GM19452 (cell line): ENCODE measurements around the gene SPOCK1.

ENCODE experiments used
- ATAC-seq: cut with Tn5 transposase; IDR thresholded peaks from one replicate; pipeline ENCODE4 v1.9.1; 2021; ENCODE audit not compliant: unreplicated experiment

SPOCK1 gene

GRCh38 chr5:137040641-137041340 is 458.3 kb downstream of the SPOCK1 start:
- no peak for ATAC-seq

- no peak for ATAC-seq
These were observed 459.1 kb downstream of the SPOCK1 start for GRCh38 chr5:137040024-137040423.

- no peak for ATAC-seq
These were observed 461.3 kb downstream of the SPOCK1 start for GRCh38 chr5:137037848-137038247.

GRCh38 chr5:137036640-137037039 is 462.5 kb downstream of the SPOCK1 start:
- ATAC-seq = no peak

- no peak for ATAC-seq
These were observed 463.6 kb downstream of the SPOCK1 start for GRCh38 chr5:137035480-137035878.

GRCh38 chr5:137034764-137035479 is 464.2 kb downstream of the SPOCK1 start:
- no peak for ATAC-seq

GRCh38 chr5:137034213-137034612 is 464.9 kb downstream of the SPOCK1 start:
- ATAC-seq = no peak

- ATAC-seq = no peak
These were observed 466.2 kb downstream of the SPOCK1 start for GRCh38 chr5:137032929-137033328.

GRCh38 chr5:137027758-137028157 is 471.4 kb downstream of the SPOCK1 start:
- no peak for ATAC-seq

- ATAC-seq = no peak
These were observed 472.8 kb downstream of the SPOCK1 start for GRCh38 chr5:137026296-137026695.

- no peak for ATAC-seq
These were observed 475.1 kb downstream of the SPOCK1 start for GRCh38 chr5:137024044-137024443.

- ATAC-seq = no peak
These were observed 475.8 kb downstream of the SPOCK1 start for GRCh38 chr5:137023371-137023770.

- ATAC-seq = no peak
These were observed 476.4 kb downstream of the SPOCK1 start for GRCh38 chr5:137022725-137023124.

GRCh38 chr5:137022043-137022442 is 477.1 kb downstream of the SPOCK1 start:
- no peak for ATAC-seq

GRCh38 chr5:137019229-137019628 is 479.9 kb downstream of the SPOCK1 start:
- ATAC-seq = no peak

GRCh38 chr5:137016783-137017324 is 482.3 kb downstream of the SPOCK1 start:
- ATAC-seq = no peak

GRCh38 chr5:137015540-137016116 is 483.5 kb downstream of the SPOCK1 start:
- ATAC-seq = no peak

GRCh38 chr5:137014731-137015130 is 484.4 kb downstream of the SPOCK1 start:
- no peak for ATAC-seq

GRCh38 chr5:137010226-137010625 is 488.9 kb downstream of the SPOCK1 start:
- no peak for ATAC-seq

- ATAC-seq = no peak
These were observed 494.8 kb downstream of the SPOCK1 start for GRCh38 chr5:137004279-137004678.

- no peak for ATAC-seq
These were observed 498.0 kb downstream of the SPOCK1 start for GRCh38 chr5:137001026-137001569.

GRCh38 chr5:136999787-137000186 is 499.3 kb downstream of the SPOCK1 start:
- ATAC-seq = no peak
